Measurements from ENCODE around the gene CTBP2.

The CTBP2 gene

GRCh38 chr10:125123476-125124114 is 36.8 kb downstream of the CTBP2 start:
- DNase-seq, result peak; percentile 81

- DNase-seq, result no peak
These were observed 37.8 kb downstream of the CTBP2 start for GRCh38 chr10:125122566-125122965.

- DNase-seq, result no peak
These were observed 39.4 kb downstream of the CTBP2 start for GRCh38 chr10:125121003-125121402.

GRCh38 chr10:125120053-125120710 is 40.2 kb downstream of the CTBP2 start:
- no peak for DNase-seq

GRCh38 chr10:125118701-125119100 is 41.7 kb downstream of the CTBP2 start:
- no peak for DNase-seq

GRCh38 chr10:125118011-125118611 is 42.3 kb downstream of the CTBP2 start:
- no peak for DNase-seq

GRCh38 chr10:125116652-125117310 is 43.6 kb downstream of the CTBP2 start:
- DNase-seq, result no peak

- DNase-seq, result no peak
These were observed 44.2 kb downstream of the CTBP2 start for GRCh38 chr10:125116041-125116649.

- no peak for DNase-seq
These were observed 45.0 kb downstream of the CTBP2 start for GRCh38 chr10:125115409-125115808.

- no peak for DNase-seq
These were observed 45.5 kb downstream of the CTBP2 start for GRCh38 chr10:125114761-125115391.

GRCh38 chr10:125113691-125114371 is 46.5 kb downstream of the CTBP2 start:
- no peak for DNase-seq

GRCh38 chr10:125112697-125113494 is 47.5 kb downstream of the CTBP2 start:
- no peak for DNase-seq

- DNase-seq, result no peak
These were observed 49.1 kb downstream of the CTBP2 start for GRCh38 chr10:125111118-125111727.

- no peak for DNase-seq
These were observed 52.3 kb downstream of the CTBP2 start for GRCh38 chr10:125107965-125108580.

GRCh38 chr10:125107166-125107949 is 53.0 kb downstream of the CTBP2 start:
- DNase-seq, result no peak

GRCh38 chr10:125106586-125106985 is 53.8 kb downstream of the CTBP2 start:
- no peak for DNase-seq

GRCh38 chr10:125105706-125106255 is 54.6 kb downstream of the CTBP2 start:
- DNase-seq, result no peak

- no peak for DNase-seq
These were observed 55.2 kb downstream of the CTBP2 start for GRCh38 chr10:125105155-125105554.

GRCh38 chr10:125104559-125104958 is 55.8 kb downstream of the CTBP2 start:
- DNase-seq, result no peak
